Neural cell (in vitro differentiated cells): Measurements from ENCODE around the gene SRD5A1. TPM values are rescaled to one million over a fixed set of nuclear protein-coding genes. Genes with fewer than 3 reads are reported as not detected.

Source experiments
- H2AFZ ChIP-seq: fragments of 200-600, 300-800 bp; sonication (generic), shearing (Covaris generic); 2 replicates; pipeline ENCODE4 v1.6.0; 2014; ENCODE audit warnings: low read depth, mild to moderate bottlenecking, antibody characterized with exemption, low read length, moderate library complexity
- H3F3A ChIP-seq: fragments of 200-600 bp; shearing (Covaris generic); 2 replicates; pipeline ENCODE4 v1.6.1; 2016; ENCODE audit warnings: mild to moderate bottlenecking, moderate library complexity, mixed read lengths, antibody characterized with exemption, low read length; ENCODE audit not compliant: insufficient read depth, poor library complexity, severe bottlenecking
- H3K27ac ChIP-seq: fragments of 200-600, 300-800 bp; sonication (generic), shearing (Covaris generic); 2 replicates; pipeline ENCODE4 v1.5.1; 2014; ENCODE audit warnings: mild to moderate bottlenecking, low read length, moderate library complexity
- H3K27me3 ChIP-seq: fragments of 300-800, 200-600 bp; sonication (generic), shearing (Covaris generic); 2 replicates; pipeline ENCODE4 v1.6.0; 2014; ENCODE audit warnings: mild to moderate bottlenecking, low read depth, low read length, moderate library complexity; ENCODE audit not compliant: insufficient read depth
- H3K36me3 ChIP-seq: fragments of 300-800, 200-600 bp; sonication (generic), shearing (Covaris generic); 2 replicates; pipeline ENCODE4 v1.5.1; 2014; ENCODE audit warnings: mild to moderate bottlenecking, antibody characterized with exemption, low read length, moderate library complexity; ENCODE audit not compliant: insufficient read depth
- H3K4me2 ChIP-seq: fragments of 300-800, 200-600 bp; sonication (generic), shearing (Covaris generic); 2 replicates; pipeline ENCODE4 v1.6.0; 2014; ENCODE audit warnings: mild to moderate bottlenecking, low read length
- H3K4me3 ChIP-seq: fragments of 300-800, 200-600 bp; sonication (generic), shearing (Covaris generic); 2 replicates; pipeline ENCODE4 v1.5.1; 2014; ENCODE audit warnings: mild to moderate bottlenecking, low read length, moderate library complexity
- H3K79me2 ChIP-seq: fragments of 200-600 bp; shearing (Covaris generic); replicated peaks from 2 replicates; pipeline ENCODE4 v1.6.0; 2014; ENCODE audit warnings: mild to moderate bottlenecking, low read length, moderate library complexity; ENCODE audit not compliant: insufficient read depth
- H3K9ac ChIP-seq: fragments of 300-800, 200-600 bp; sonication (generic), shearing (Covaris generic); 2 replicates; pipeline ENCODE4 v1.6.1; 2016; ENCODE audit warnings: mild to moderate bottlenecking, low read length, mixed read lengths
- H3K9me2 ChIP-seq: fragments of 200-600 bp; shearing (Covaris generic); 2 replicates; pipeline ENCODE4 v1.6.1; 2016; ENCODE audit warnings: mild to moderate bottlenecking, low read length, mixed read lengths; ENCODE audit not compliant: insufficient read depth
- H3K9me3 ChIP-seq: fragments of 200-600, 300-800 bp; sonication (generic), shearing (Covaris generic); 2 replicates; pipeline ENCODE4 v1.6.1; 2016; ENCODE audit warnings: mild to moderate bottlenecking, mixed run types, low read length, moderate library complexity, mixed read lengths
- H4K20me1 ChIP-seq: fragments of 200-600 bp; shearing (Covaris generic); 2 replicates; pipeline ENCODE4 v1.6.1; 2016; ENCODE audit warnings: mild to moderate bottlenecking, mixed run types; ENCODE audit not compliant: insufficient read depth
- CTCF ChIP-seq: fragments of 450-650 bp; IDR thresholded peaks from 2 replicates; pipeline ENCODE4 v1.5.1; 2014; ENCODE audit warnings: antibody characterized with exemption, mild to moderate bottlenecking, moderate library complexity; ENCODE audit not compliant: poor library complexity, severe bottlenecking
- EP300 ChIP-seq: fragments of 450-650 bp; conservative IDR thresholded peaks from 2 replicates; pipeline ENCODE4 v1.6.1; 2014; ENCODE audit warnings: antibody characterized with exemption, mild to moderate bottlenecking, moderate library complexity; ENCODE audit not compliant: poor library complexity, severe bottlenecking
- EZH2 ChIP-seq: fragments of 200-600, 300-800 bp; shearing (Covaris generic), sonication (generic); IDR thresholded peaks from 2 replicates; pipeline ENCODE4 v1.6.1; 2014; ENCODE audit warnings: antibody characterized with exemption, low read length, borderline replicate concordance, mild to moderate bottlenecking; ENCODE audit not compliant: insufficient read depth, poor library complexity, severe bottlenecking
- MXI1 ChIP-seq: fragments of 450-650 bp; conservative IDR thresholded peaks from 2 replicates; pipeline ENCODE4 v1.6.1; 2014; ENCODE audit warnings: antibody characterized with exemption, mild to moderate bottlenecking; ENCODE audit not compliant: poor library complexity, severe bottlenecking
- POLR2AphosphoS5 ChIP-seq: IDR thresholded peaks from 2 replicates; pipeline ENCODE4 v1.6.1; 2012
- RAD21 ChIP-seq: fragments of 450-650 bp; conservative IDR thresholded peaks from 2 replicates; pipeline ENCODE4 v1.6.1; 2014; ENCODE audit warnings: antibody characterized with exemption, mild to moderate bottlenecking, moderate library complexity
- REST ChIP-seq: IDR thresholded peaks from 2 replicates; pipeline ENCODE4 v1.6.1; 2012; ENCODE audit warnings: borderline replicate concordance
- SMC3 ChIP-seq: fragments of 450-650 bp; conservative IDR thresholded peaks from 2 replicates; pipeline ENCODE4 v1.6.1; 2014; ENCODE audit warnings: antibody characterized with exemption, mild to moderate bottlenecking, moderate library complexity; ENCODE audit not compliant: poor library complexity
- TAF1 ChIP-seq: IDR thresholded peaks from 2 replicates; pipeline ENCODE4 v1.6.1; 2012; ENCODE audit warnings: low read depth
- polyA plus RNA-seq: library from polyadenylated mRNA; depleted of rRNA; stranded (reverse); fragments of >200 nt; gene quantifications from 2 replicates; pipeline ENCODE4 v1.2.3, GENCODE V29; 2014

The SRD5A1 gene
- polyA plus RNA-seq, 1 donor from 2014 or later = 122 TPM

GRCh38 chr5:6692906-6693305 is 59.7 kb downstream of the SRD5A1 start:
- H3F3A ChIP-seq = no peaks in the 10 kb centered on the region
- H3K36me3 ChIP-seq = no peaks in the 10 kb centered on the region
- no peak overlapping the region for H3K9ac ChIP-seq
- no peak overlapping the region for H2AFZ ChIP-seq
- H3K4me3 ChIP-seq = no peak overlapping the region
- no peaks in the 10 kb centered on the region for H4K20me1 ChIP-seq
- H3K9me2 ChIP-seq = no peaks in the 10 kb centered on the region
- no peak overlapping the region for H3K27ac ChIP-seq
- no peak overlapping the region for H3K4me2 ChIP-seq
- TF ChIP-seq EZH2 = no peak
- no peak for TF ChIP-seq EP300
- no peak for TF ChIP-seq RAD21
- no peak for TF ChIP-seq TAF1
- no peak for TF ChIP-seq CTCF
- no peak for TF ChIP-seq MXI1
- TF ChIP-seq SMC3 = no peak
- TF ChIP-seq POLR2AphosphoS5 = no peak
- TF ChIP-seq REST = no peak
- no peaks in the 10 kb centered on the region for H3K79me2 ChIP-seq
- no peaks in the 10 kb centered on the region for H3K9me3 ChIP-seq
- peaks cover 4% of the 10 kb centered on the region for H3K27me3 ChIP-seq

- Histone ChIP-seq H3K9me3 (no peaks in the 10 kb centered on the region), H3K4me3 (no peak overlapping the region), H3K9me2 (no peaks in the 10 kb centered on the region), H3K4me2 (no peak overlapping the region), H2AFZ (no peak overlapping the region), H3K79me2 (no peaks in the 10 kb centered on the region), H3F3A (no peaks in the 10 kb centered on the region), H3K36me3 (no peaks in the 10 kb centered on the region), H3K27me3 (no peaks in the 10 kb centered on the region), H3K9ac (no peak overlapping the region), H3K27ac (no peak overlapping the region), H4K20me1 (no peaks in the 10 kb centered on the region)
- TF ChIP-seq EZH2 (no peak), TAF1 (no peak), CTCF (no peak), MXI1 (no peak), POLR2AphosphoS5 (no peak), RAD21 (no peak), SMC3 (no peak), EP300 (no peak), REST (no peak)
These were observed 65.5 kb downstream of the SRD5A1 start for GRCh38 chr5:6698696-6699095.
